Uterus (tissue), 2 donors: Measurements from ENCODE around the gene HYKK.

Experiments
- CTCF ChIP-seq, 4 experiments: fragments of 200-600 bp in 2 of 4; fragments of 450-650 bp in 2 of 4; sonication (generic) in 2 of 4; IDR thresholded peaks; one replicate each; pipeline ENCODE4 v1.5.1; 2016 to 2019; ENCODE audit warnings: antibody characterized with exemption in 4 of 4, mild to moderate bottlenecking in 2 of 4, moderate library complexity in 1 of 4
- POLR2A ChIP-seq, 2 donors: fragments of 450-650 bp; IDR thresholded peaks; one replicate each; pipeline ENCODE4 v1.6.1; 2016; ENCODE audit warnings: antibody characterized with exemption in 2 of 2, mild to moderate bottlenecking in 1 of 2, moderate library complexity in 1 of 2

GRCh38 chr15:78502641-78503040 lies 4.7 kb upstream of the HYKK start:
- no peak for TF ChIP-seq CTCF (IDR thresholded peaks at IDR 0.05)
- no peak for TF ChIP-seq POLR2A (IDR thresholded peaks at IDR 0.05)
